GM21526 (cell line): Measurements from ENCODE around the gene TCEANC.
"Not testable (repeated sequence)": the region's sequence is repeated elsewhere in the genome, so short reads cannot be mapped to it uniquely, and the experiment has no call there.

ENCODE experiments used
- ATAC-seq: cut with Tn5 transposase; IDR thresholded peaks from one replicate; pipeline ENCODE4 v1.9.1; 2021; ENCODE audit warnings: moderate library complexity; ENCODE audit not compliant: unreplicated experiment, low FRiP score

The TCEANC gene

DNA sequence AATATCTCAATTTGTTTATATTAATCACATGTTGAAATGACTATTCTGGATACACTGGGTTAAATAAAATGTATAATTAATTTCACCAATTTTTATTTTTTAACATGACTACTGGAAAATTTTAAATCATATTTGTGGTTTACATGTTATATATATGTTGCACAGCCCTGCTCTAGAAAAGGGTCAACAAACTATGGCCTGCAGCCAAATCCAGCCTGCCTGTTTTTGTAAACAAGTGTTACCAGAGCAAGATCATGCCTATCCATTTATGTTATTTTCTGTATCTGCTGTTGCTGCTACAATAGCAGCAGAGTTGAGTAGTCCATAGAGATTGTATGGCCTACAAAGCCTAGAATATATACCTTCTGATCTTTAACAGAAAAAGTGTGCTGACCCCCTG is 1.2 kb downstream of the TCEANC start:
- ATAC-seq, result no peak

DNA sequence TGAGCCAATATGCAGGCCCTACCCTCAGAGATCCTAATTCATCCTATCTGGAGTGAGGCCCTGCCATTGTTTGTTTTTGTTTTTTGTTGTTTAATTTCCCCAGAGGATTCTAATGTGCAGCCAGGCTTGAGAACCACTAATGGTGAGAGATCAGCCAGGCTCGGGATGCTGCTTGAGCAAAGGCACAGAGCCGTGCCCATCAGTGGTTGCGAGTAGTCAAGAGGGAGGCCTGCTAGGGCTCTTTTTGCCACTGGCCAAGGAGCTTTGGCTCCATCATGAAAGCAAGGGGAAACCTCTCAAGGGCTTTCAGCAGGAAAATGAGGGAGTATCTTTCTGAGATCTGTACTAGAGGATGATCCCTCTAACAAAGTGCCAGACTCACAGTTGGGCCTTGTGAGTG is 2.7 kb downstream of the TCEANC start:
- no peak for ATAC-seq

DNA sequence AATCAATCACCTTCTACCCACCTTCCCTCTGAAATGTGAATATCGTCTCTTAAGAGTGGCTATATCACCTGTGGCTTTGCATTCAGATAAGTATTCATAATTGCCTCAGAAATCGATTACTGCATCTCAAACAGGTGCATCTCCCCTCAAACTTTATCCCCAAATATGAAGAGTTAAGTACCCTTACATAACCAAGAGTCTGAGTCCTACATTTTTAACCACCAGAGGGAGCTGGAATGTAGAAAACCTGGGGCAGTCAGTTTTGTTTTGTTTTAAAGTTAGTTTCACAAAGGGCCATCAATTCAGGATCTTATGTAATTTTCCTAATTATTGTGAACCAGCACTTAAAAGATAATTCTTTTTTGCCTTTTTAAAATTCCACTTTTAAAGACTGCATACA is 5.7 kb downstream of the TCEANC start:
- ATAC-seq, result no peak

DNA sequence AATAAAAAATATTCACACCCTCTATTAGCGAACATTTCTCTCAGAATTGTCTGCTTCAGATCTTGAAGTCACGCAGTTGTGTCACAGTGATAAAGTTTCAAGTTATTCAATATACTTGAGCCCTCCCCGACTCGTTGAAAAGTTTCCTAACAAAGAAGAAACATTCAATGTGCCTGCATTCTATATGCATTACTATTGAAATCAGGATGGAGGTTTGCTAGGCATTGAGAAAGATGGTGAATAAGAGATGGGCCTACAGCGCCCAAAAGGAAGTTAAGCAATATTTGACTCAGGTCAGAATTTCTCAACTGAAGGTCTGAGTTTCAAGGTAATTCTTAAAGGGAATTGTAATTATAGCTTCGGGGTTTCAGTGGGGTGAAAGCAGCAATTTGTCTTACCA is 6.1 kb downstream of the TCEANC start:
- no peak for ATAC-seq

DNA sequence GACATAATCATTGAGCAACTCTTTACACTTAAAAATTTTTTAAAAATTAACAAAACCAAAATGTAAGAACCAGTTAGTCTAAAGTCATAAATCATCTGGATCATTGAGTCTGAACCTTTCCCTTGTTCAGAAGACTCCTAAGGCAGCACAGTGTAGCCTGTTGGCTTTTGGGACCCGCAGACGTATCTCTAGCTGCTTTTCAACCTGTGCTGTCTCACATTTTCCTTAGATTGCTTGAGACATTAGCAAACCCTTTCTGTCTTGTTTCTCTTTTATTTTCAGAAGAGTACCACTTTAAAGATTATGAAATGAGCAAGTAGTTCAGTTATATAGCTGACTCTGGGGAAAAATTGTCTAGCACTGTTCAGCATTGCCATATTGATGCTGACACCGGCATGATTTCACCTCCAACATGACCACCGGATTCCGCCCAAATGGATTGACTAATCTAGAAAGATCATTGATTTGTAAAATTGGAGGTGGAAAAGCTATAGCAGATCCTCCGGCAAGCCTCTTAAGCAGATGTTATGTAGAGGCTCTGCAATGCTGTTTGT is 8.9 kb downstream of the TCEANC start:
- no peak for ATAC-seq

DNA sequence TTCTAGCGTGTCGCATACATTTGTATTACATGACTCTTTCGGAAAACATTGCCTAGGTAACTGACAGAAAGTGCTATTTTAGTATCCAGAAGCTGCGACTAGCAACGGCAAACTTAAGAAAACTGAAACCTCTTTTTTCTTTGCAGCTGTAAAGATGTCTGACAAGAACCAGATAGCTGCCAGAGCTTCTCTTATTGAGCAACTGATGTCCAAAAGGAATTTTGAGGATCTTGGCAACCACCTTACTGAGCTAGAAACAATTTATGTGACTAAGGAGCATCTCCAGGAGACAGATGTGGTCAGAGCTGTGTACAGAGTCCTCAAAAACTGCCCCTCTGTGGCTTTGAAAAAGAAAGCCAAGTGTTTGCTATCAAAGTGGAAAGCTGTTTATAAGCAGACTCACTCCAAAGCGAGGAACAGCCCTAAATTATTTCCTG is 9.4 kb downstream of the TCEANC start:
- no peak for ATAC-seq

DNA sequence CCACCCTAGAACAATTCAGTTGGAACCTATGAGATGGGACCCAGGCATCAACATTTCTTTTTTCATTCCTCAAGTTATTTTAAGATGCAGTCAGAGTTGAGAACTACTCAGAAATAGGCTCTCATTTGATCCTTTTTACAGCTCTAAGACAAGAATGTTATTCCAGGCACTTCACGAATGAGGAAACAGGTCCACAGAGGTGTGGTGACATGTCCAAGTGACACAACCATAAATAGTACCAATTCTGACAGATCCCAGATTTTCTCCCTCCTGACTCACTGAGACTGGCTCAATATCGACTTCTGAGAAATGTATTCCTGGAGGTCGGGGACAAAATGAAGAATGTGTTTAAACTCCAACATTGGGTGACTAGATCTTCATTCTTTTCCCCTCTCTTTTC is 11.1 kb downstream of the TCEANC start:
- ATAC-seq, result no peak

DNA sequence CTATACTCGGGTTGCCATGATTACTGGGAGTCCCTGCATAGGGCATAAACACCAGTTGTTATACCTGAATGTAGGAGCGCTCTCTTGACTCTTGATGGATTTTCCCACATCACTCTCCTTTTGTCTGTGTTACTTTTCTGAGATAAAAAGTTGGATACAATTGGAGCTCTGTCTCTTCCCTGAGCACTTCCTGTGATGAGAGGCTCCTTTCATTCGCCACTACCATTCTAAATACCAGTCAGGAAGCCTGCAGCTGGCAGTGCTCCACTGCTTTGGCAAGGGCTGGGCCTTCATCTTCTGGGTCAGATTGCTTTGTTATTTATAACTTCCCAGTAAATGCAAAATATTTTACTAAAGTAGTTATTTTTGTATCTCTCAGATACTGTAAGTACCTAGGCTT is 13.9 kb downstream of the TCEANC start:
- no peak for ATAC-seq

DNA sequence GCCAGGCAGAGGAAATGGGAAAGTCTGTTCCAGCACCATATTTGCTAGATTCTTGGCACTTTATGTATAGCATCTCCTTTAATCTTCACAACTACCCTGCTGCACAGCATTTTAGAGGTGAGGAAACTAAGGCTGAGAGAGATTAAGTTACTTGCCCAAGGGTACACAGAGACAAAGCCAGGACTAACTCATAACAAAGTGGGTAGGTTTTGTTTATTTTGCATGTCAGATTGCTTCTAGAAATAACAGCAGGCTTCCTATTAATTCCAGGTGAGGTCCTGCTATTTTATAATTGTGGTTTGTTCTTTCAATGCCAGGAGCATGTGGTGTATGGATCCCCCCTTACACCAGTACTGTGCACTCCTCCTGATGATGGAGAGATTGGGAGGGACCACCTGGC is 15.0 kb downstream of the TCEANC start:
- no peak for ATAC-seq

DNA sequence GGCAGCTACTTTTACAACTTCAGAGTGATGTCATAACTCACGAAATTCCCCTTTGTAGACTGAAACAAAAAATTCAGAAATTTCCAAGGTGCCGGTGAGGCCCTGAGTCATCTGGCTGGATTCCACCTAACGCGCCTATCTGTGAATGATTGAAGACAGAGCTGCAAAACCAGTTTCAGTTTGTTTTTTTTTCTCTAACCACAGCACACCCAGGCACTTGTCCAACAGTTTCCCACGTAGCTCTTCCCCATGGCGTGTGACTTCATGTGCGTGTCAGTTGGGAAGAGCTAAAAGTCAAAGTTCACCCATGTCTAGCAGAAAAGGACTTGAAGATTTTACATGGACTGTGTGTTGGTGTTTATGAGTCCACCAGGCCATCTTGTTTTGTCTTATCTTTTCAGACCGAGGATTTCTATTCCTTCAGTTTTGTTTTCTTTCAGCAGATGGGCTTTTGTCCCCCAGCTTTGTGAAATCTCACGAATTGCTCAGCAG is 16.4 kb downstream of the TCEANC start:
- ATAC-seq, result peak; percentile 70

DNA sequence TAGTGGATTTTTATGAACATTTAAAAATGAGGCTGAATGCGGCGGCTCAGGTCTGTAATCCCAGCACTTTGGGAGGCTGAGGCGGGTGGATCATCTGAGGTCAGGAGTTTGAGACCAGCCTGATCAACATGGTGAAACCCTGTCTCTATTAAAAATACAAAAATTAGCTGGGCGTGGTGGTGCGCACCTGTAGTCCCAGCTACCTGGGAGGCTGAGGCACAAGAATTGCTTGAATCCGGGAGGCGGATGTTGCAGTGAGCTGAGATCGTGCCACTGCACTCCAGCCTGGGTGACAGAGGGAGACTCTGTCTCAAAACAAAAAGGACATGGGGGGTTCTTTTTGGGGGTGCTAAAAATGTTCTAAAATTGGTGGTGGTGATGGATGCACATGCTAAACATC is 16.8 kb downstream of the TCEANC start:
- not testable (repeated sequence) for ATAC-seq

DNA sequence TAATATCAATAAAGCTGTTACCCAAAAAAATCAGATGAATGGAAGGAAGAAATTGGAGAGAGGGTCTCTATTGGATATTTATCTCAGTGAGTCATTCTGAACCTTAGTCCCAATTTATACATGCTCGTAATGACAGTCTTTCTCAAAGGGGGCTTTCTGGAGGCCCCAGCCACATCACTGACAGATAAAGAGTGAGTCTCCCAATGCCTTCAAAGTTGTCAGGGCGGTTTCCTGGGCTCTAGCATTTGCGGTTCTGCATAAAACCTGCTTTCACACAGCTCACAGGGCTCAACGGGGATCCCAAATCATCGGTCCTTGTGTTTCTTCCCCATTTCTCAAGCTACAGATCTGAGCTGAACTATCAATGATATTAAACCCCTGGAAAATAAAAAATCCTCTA is 17.3 kb downstream of the TCEANC start:
- ATAC-seq, result no peak

DNA sequence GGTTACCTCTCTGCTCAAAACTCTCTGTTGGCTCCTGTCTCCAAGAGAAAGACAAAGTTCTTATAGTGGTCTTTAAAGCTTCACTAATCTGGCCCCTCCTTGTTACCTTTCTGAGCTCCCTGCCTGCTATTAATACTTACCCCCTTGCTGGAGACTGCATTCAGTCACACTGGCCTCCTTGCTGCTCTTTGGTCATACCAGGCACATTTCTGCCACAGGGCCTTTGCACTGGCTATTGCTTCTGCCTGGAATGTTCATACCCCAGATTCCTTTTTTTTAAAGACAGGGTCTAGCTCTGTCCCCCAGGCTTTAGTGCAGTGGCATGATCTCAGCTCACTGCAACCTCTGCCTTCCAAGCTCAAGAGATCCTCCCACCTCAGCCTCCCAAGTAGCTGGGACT is 20.1 kb downstream of the TCEANC start:
- no peak for ATAC-seq

DNA sequence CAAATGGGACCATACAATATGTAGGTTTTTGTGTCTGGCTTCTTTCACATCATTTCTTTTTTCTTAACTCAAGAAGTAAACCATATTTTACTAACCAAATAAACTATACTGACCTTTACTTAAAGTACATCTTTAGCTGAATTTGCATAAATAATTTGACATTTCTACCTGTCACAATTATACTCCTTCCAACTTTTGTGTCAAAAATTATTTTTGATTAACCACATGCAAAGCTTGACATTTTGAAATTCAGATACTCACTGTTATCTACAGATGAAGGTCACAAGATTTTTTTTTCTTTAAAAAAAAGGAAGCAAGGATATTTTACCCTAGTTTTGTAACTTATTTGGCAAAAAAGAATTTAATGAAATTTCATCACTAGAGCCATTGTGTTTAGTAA is 23.9 kb downstream of the TCEANC start:
- ATAC-seq, result no peak

DNA sequence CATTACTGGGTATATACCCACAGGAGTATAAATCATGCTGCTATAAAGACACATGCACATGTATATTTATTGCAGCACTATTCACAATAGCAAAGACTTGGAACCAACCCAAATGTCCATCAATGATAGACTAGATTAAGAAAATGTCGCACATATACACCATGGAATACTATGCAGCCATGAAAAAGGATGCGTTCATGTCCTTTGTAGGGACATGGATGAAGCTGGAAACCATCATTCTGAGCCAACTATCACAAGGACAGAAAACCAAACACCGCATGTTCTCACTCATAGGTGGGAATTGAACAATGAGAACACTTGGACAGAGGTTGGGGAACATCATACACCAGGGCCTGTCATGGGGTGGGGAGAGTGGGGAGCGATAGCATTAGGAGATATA is 26.8 kb downstream of the TCEANC start:
- ATAC-seq, result not testable (repeated sequence)

DNA sequence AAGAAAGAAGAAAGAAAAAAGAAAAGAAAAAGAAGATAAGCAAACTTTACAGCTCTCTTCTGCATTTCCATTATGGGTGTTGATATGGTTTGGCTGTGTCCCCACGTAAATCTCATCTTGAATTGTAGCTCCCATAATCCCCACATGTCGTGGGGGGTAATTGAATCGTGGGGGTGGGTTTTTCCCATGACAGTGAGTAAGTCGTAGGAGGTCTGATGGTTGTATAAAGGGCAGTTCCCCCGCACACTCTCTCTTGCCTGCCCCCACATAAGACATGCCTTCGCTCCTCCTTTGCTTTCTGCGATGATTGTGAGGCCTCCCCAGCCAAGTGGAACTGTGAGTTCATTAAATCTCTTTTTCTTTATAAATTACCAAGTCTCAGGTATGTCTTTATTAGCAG is 28.7 kb downstream of the TCEANC start:
- no peak for ATAC-seq

DNA sequence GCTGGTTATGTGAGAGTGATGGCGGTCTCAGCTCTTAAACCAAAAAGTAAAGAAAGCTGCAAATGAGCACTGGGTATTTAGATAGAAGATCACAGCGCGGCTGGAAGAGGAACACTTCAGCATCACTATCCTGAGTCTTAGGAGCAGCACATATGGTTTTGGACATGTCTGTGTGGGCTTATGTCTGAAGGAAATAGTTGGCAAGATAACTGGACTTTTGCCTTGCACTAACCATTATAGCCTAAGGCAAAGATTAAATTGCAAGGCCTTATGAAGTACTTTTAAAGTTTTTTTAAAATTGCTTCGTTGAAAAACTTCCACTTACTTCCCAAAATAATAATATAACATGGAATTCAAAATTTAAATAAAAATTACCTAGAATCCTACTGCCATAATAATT is 31.4 kb downstream of the TCEANC start:
- ATAC-seq, result no peak

DNA sequence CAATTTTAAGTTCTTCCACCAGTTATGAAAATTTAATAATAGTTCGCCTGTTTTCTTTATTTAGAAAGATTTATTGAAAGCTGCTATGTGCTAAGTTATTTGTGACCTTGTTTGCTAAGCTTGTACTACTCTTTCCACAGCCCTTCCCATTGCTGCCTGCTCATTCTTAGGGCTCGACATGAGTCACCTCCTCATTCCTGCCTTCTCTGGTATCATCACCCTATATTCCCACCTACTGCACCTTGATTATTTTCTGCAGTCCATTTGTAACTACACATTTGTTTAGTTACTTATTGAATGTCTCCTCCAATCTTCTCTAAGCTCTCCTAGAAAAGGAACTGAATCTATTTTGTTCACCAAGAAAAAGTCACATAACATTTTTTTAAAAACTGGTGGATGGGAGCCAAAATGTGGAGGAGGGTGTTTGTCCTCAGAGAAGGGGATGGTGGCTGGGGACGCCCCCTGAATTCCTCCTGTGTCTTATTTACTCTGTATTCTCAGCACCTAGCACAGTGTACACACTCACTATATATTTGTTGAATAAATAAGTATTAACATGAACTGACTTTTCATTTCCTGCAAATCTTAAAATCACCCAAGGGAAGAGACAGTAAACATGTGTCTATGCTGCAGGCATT is 32.3 kb downstream of the TCEANC start:
- no peak for ATAC-seq

DNA sequence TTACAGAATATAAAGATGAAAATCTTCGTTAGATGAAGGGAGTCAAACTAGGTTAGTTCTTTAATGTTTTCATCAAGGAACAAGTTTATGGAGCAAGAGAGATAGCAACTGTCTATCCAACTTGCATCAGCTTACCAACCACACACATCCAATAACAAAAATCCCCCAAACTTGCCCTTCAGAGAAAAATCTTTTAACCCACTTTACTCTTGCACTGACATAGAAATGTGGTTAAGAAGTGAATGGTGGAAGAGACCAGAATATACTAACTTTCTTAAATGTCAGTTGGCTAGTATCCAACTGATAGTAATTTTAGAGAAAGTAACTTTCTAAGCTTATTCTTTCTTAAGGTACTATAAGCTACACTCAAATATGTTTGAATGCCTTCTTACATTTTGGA is 34.3 kb downstream of the TCEANC start:
- ATAC-seq, result no peak

DNA sequence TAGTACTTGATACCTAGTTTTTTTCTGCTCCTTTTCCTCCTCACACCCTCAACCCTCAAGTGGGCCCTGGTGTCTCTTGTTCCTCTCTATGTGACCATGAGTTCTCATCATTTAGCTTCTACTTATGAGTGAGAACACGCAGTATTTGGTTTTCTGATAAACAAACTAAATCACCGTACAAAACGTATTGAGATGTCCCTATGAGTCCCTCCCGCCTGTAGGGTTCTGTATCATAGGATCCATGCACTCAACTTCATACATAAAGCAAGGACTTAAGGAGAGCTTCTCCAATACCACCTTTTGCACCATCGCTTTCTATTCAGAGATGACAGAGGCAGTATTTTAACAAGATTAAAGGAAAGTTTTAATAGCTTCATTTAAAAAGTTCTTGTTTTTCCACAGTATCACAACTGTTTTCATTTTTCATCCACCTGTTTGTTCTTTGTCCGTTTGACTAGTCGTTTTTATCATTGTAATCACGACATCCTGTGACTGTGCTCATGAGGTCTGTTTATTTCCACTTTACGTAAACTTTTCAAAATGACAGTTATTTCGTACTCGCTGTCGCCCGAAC is 35.5 kb downstream of the TCEANC start:
- peak; percentile 10 for ATAC-seq

DNA sequence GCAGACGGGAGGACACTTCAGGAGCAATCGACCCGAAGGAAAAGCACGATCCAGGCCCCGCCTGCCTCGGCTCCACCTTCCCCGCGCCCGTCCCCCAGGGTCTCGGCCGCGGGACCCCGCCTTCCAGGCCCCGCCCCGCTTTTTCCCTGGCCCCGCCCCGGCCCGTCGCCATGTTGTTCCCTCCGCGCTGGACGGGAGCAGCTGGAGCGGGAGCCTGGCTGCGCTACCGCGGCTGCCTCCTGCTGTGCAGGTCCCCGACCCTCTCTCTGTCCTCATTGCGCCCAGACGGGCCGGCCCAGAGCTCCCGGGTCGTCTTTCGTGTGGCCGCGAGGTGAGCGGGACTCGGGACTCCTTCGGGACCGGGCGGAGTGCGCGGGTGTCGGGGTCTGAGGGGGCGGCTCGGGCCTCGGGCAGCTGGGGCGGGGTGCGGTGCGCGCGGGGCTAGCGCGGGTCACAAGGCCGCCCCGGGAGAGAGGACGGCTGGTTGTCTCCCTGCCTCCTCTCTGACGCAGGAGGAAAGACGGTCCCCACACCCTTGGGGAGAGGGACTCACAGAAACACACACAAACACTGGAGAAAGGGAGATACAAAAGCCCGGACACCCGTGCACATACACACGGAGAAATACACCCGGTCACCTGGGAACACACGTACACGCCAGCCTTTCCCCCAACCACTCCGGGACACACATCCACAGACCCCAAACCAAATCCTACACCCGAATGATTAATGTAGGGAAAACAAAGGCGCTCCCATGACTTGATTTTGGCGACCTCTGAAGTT is 36.2 kb downstream of the TCEANC start, which contains the start of gene RAB9A:
RAB9A (plus strand) TSS at position 171 of the 783 bp plus-strand sequence. CDS start 19,619 bp downstream, outside the sequence.
- ATAC-seq, result peak; percentile 73
